K562 (cell line): ENCODE measurements around the gene TNC. TPM values are rescaled to one million over a fixed set of nuclear protein-coding genes. Genes with fewer than 3 reads are reported as not detected.

ENCODE experiments used
- ATAC-seq: fragments of 200-7000 bp; cut with Tn5 transposase; 3 replicates; pipeline ENCODE4 v1.9.1; 2020; ENCODE audit warnings: moderate library complexity
- BruUV-seq: library from RNA; stranded (reverse); fragments of 400-500 nt; replicated peaks from 2 replicates; lab custom pipeline; 2021; lab: Mats Ljungman, UMichigan
- CTCF ChIA-PET: fragments of 300-600 bp; formaldehyde crosslinking; extraction: SDS; loops from one replicate; lab custom pipeline; 2021; ENCODE audit warnings: low intra/inter-chr PET ratio; lab: Yijun Ruan, JAX
- POLR2A ChIA-PET: fragments of 300-600, 350-650 bp; sonication (Branson Sonifier 250); formaldehyde crosslinking; extraction: SDS; loops from one replicate; lab custom pipeline; 2021; ENCODE audit warnings: antibody characterized with exemption, inconsistent platforms; lab: Yijun Ruan, JAX
- DNase-seq, 4 experiments: peaks; one replicate each; pipeline versions ENCODE4 v3.0.0 to v3.0.0-alpha.2; 2011 to 2018; ENCODE audit warnings: low spot score in 3 of 4, mixed read lengths in 3 of 4; ENCODE audit errors: extremely low read depth in 1 of 4
- FAIRE-seq: peaks from 2 replicates; lab custom pipeline; 2011; peaks lifted over from hg19 to GRCh38; lab: Jason Lieb, UNC
- H2AFZ ChIP-seq: 2 replicates; pipeline ENCODE4 v1.6.0; 2011; ENCODE audit warnings: low read depth, low read length, control low read depth, inconsistent platforms
- H3K27ac ChIP-seq: fragments of 200-600 bp; 3 replicates; pipeline ENCODE4 v1.8.0; 2011; ENCODE audit warnings: low read depth, mild to moderate bottlenecking, control low read depth, inconsistent platforms, low read length, moderate library complexity, mixed read lengths; ENCODE audit errors: extremely low read depth
- H3K27me3 ChIP-seq, 2 experiments: fragments of 300-600 bp in 1 of 2; 2 replicates in 1 of 2; 3 replicates in 1 of 2; pipeline versions ENCODE4 v1.6.0 to v1.8.0; 2011; ENCODE audit warnings: inconsistent platforms in 2 of 2, low read length in 2 of 2, mild to moderate bottlenecking in 1 of 2, mixed read lengths in 1 of 2, moderate library complexity in 1 of 2; ENCODE audit not compliant: control insufficient read depth in 2 of 2, insufficient read depth in 2 of 2
- H3K36me3 ChIP-seq: fragments of 300-600 bp; 3 replicates; pipeline ENCODE4 v1.8.0; 2011; ENCODE audit warnings: mild to moderate bottlenecking, low read length, inconsistent platforms; ENCODE audit not compliant: control insufficient read depth, insufficient read depth
- H3K4me1 ChIP-seq, 2 experiments: fragments of 200-600 bp in 1 of 2; replicated peaks in 1 of 2; 2 replicates in 1 of 2; 3 replicates in 1 of 2; pipeline versions ENCODE4 v1.5.1 to v1.8.0; 2011; ENCODE audit warnings: inconsistent platforms in 2 of 2, low read length in 2 of 2, mild to moderate bottlenecking in 1 of 2, mixed read lengths in 1 of 2, moderate library complexity in 1 of 2; ENCODE audit not compliant: control insufficient read depth in 2 of 2, insufficient read depth in 2 of 2
- H3K4me2 ChIP-seq: 2 replicates; pipeline ENCODE4 v1.6.1; 2011; ENCODE audit warnings: low read length, control low read depth, inconsistent platforms, mixed read lengths; ENCODE audit not compliant: insufficient read depth
- H3K4me3 ChIP-seq: fragments of 200-600 bp; sonication (generic), shearing (Covaris generic); 2 replicates; pipeline ENCODE4 v1.5.1; 2016; ENCODE audit warnings: control low read depth, inconsistent platforms
- H3K79me2 ChIP-seq: fragments of 200-600 bp; 3 replicates; pipeline ENCODE4 v1.8.0; 2011; ENCODE audit warnings: low read length, inconsistent platforms; ENCODE audit not compliant: control insufficient read depth, insufficient read depth
- H3K9ac ChIP-seq, 2 experiments: 2 replicates each; pipeline versions ENCODE4 v1.6.0 to v1.6.1; 2011; ENCODE audit warnings: low read depth in 2 of 2, low read length in 2 of 2, control low read depth in 1 of 2, inconsistent platforms in 1 of 2, mild to moderate bottlenecking in 1 of 2, mixed read lengths in 1 of 2; ENCODE audit not compliant: insufficient read depth in 1 of 2
- H3K9me1 ChIP-seq: one replicate; pipeline ENCODE4 v1.6.0; 2011; ENCODE audit warnings: inconsistent platforms, mild to moderate bottlenecking, low read length, moderate library complexity; ENCODE audit not compliant: control insufficient read depth, insufficient read depth
- H3K9me3 ChIP-seq: replicated peaks from 2 replicates; pipeline ENCODE4 v1.5.1; 2011; ENCODE audit warnings: low read depth, low read length, inconsistent platforms; ENCODE audit not compliant: control insufficient read depth, insufficient read depth
- H4K20me1 ChIP-seq: replicated peaks from 2 replicates; pipeline ENCODE4 v1.6.1; 2011; ENCODE audit warnings: low read length, inconsistent platforms, mixed read lengths; ENCODE audit not compliant: control insufficient read depth, insufficient read depth
- MEF2A ChIP-seq: IDR thresholded peaks from 2 replicates; pipeline ENCODE4 v1.6.1; 2011; ENCODE audit warnings: low read depth, mild to moderate bottlenecking, low read length, moderate library complexity; ENCODE audit not compliant: control insufficient read depth
- MTA2 ChIP-seq: fragments of 450-650 bp; IDR thresholded peaks from 2 replicates; pipeline ENCODE4 v1.6.1; 2016; ENCODE audit warnings: low read depth
- NCOA1 ChIP-seq: fragments of 450-650 bp; IDR thresholded peaks from 2 replicates; pipeline ENCODE4 v1.6.1; 2016; ENCODE audit warnings: low read depth
- NFATC3 ChIP-seq: fragments of 450-650 bp; IDR thresholded peaks from 2 replicates; pipeline ENCODE4 v1.6.1; 2017; ENCODE audit warnings: mild to moderate bottlenecking
- NR2F6 ChIP-seq: fragments of 450-650 bp; formaldehyde crosslinking; IDR thresholded peaks from 2 replicates; pipeline ENCODE4 v1.4.0; 2020; ENCODE audit warnings: mild to moderate bottlenecking
- POLR2H ChIP-seq: IDR thresholded peaks from 2 replicates; pipeline ENCODE4 v1.6.1; 2016; ENCODE audit warnings: missing genetic modification characterization, low read depth, mild to moderate bottlenecking, control low read depth, missing compliant biosample characterization, moderate library complexity
- PTRF ChIP-seq: fragments of 450-650 bp; IDR thresholded peaks from 2 replicates; pipeline ENCODE4 v1.6.1; 2016; ENCODE audit warnings: mild to moderate bottlenecking, missing genetic modification characterization, missing compliant biosample characterization
- RUNX1 ChIP-seq: sonication (generic); IDR thresholded peaks from 2 replicates; pipeline ENCODE4 v1.6.1; 2016; ENCODE audit warnings: antibody characterized with exemption, low read depth
- SMAD3 ChIP-seq: fragments of 450-650 bp; formaldehyde crosslinking; conservative IDR thresholded peaks from 2 replicates; pipeline ENCODE4 v1.4.0; 2020; ENCODE audit warnings: mild to moderate bottlenecking
- SP2 ChIP-seq: IDR thresholded peaks from 2 replicates; pipeline ENCODE4 v1.6.1; 2011; ENCODE audit warnings: mild to moderate bottlenecking, low read depth, low read length, moderate library complexity; ENCODE audit not compliant: poor library complexity, severe bottlenecking; ENCODE audit errors: extremely low read depth
- TAF1 ChIP-seq: IDR thresholded peaks from 2 replicates; pipeline ENCODE4 v1.6.1; 2011; ENCODE audit warnings: mild to moderate bottlenecking, low read length, moderate library complexity; ENCODE audit not compliant: insufficient read depth, control insufficient read depth, severe bottlenecking; ENCODE audit errors: extremely low read depth
- TBL1XR1 ChIP-seq, 2 experiments: IDR thresholded peaks; 2 replicates each; pipeline ENCODE4 v1.6.1; 2012; ENCODE audit warnings: improper control_type of control experiment in 2 of 2, low read length in 2 of 2, mild to moderate bottlenecking in 1 of 2
- YY1 ChIP-seq, 3 experiments: IDR thresholded peaks; 2 replicates each; pipeline ENCODE4 v1.6.1; 2011; ENCODE audit warnings: low read length in 2 of 3, mild to moderate bottlenecking in 2 of 3, moderate library complexity in 2 of 3, borderline replicate concordance in 1 of 3, control low read depth in 1 of 3, low read depth in 1 of 3; ENCODE audit not compliant: insufficient read depth in 3 of 3, insufficient replicate concordance in 2 of 3, control insufficient read depth in 1 of 3, insufficient read length in 1 of 3; ENCODE audit errors: extremely low read depth in 1 of 3
- ZNF280B ChIP-seq: fragments of 250-450 bp; sonication (Bioruptor Pico); IDR thresholded peaks from 2 replicates; pipeline ENCODE4 v1.5.1; 2021; ENCODE audit warnings: mild to moderate bottlenecking
- WGBS: fragments of 100-300 bp; shearing (Covaris generic); methylation state at CpG from one replicate; pipeline ENCODE4 v1.1.6; 2016; ENCODE audit warnings: low coverage, mixed read lengths; ENCODE audit not compliant: insufficient coverage; ENCODE audit errors: missing lambda C conversion rate; 5-methylcytosine and 5-hydroxymethylcytosine counted together
- in situ Hi-C: fragments of 300-500 bp; cut with MboI; formaldehyde crosslinking; loops from 4 replicates; pipeline ENCODE4 v1.15.0; 2018; ENCODE audit warnings: inconsistent platforms, mixed read lengths
- intact Hi-C: fragments of 100-400 bp; cut with micrococcal nuclease; formaldehyde crosslinking; loops from 2 replicates; pipeline ENCODE4 v1.14.2; 2022
- polyA plus RNA-seq, 8 experiments: library from polyadenylated mRNA; depleted of rRNA in 4 of 8; stranded (reverse) in 5 of 8; unstranded in 3 of 8; fragments of >200 nt; fragmentation: Nextera tagmentation in 2 of 8; fragmentation: Illumina TruSeq in 1 of 8; extraction: Ambion mirVana in 2 of 8; extraction: Trizol in 1 of 8; gene quantifications; 2 replicates each; pipeline versions ENCODE4 v1.2.1 to v1.2.3, GENCODE V29; 2011 to 2014; ENCODE audit warnings: inconsistent platforms in 1 of 8, missing spikeins in 1 of 8
- total RNA-seq, 7 experiments: library from RNA; depleted of rRNA in 6 of 7; stranded (reverse); fragments of >200 nt in 6 of 7; fragmentation: Illumina TruSeq in 2 of 7; extraction: Trizol in 2 of 7; gene quantifications; 2 replicates each; pipeline versions ENCODE4 v1.2.1 to v1.2.3, GENCODE V29; 2011 to 2021; ENCODE audit warnings: low replicate concordance in 1 of 7

The TNC gene
- total and polyA plus RNA-seq, 9 of the 15 experiments (the other 6 are each of a cell fraction or from before 2014, with no cell fraction given), result under 0.01 to 0.29 TPM; not detected in 7

GRCh38 chr9:115133649-115134048 lies 15.7 kb upstream of the TNC start:
- WGBS, result 0% methylated on average over 2 of the region's 2 CpGs
- ChIA-PET CTCF (no interaction called here), POLR2A (interaction anchor here (0.7 kb wide), 1 partner anchor 9 kb away, joined by 3 read pairs; no protein-coding TSS in a partner anchor)
- DNase-seq (no peak), FAIRE-seq (no peak), ATAC-seq (no peak)
- no peak overlapping the region for H3K27ac ChIP-seq
- TF ChIP-seq MEF2A, result no peak
- no peak for TF ChIP-seq PTRF
- TF ChIP-seq NFATC3, result no peak
- no peak for TF ChIP-seq SMAD3 (CRISPR knock-in tag)
- TF ChIP-seq TBL1XR1 (IDR thresholded peaks at IDR 0.05; ENCODE audit: low read length in 2 of 2), result no peak
- TF ChIP-seq RUNX1, result no peak
- TF ChIP-seq ZNF280B (CRISPR knock-in tag), result no peak
- no peak for TF ChIP-seq MTA2
- no peak for TF ChIP-seq POLR2H (tag)
- no peak for TF ChIP-seq SP2
- no peak for TF ChIP-seq NR2F6
- TF ChIP-seq TAF1, result no peak
- no peak for TF ChIP-seq NCOA1
- no peak for TF ChIP-seq YY1 (IDR thresholded peaks at IDR 0.05; ENCODE audit: borderline replicate concordance in 1 of 3, control insufficient read depth in 1 of 3, extremely low read depth in 1 of 3, insufficient read depth in 3 of 3, insufficient read length in 1 of 3, insufficient replicate concordance in 2 of 3, low read depth in 1 of 3, low read length in 2 of 3)
- no peaks in the 10 kb centered on the region for H3K9me1 ChIP-seq
- no peaks in the 10 kb centered on the region for H3K27me3 ChIP-seq
- no peak overlapping the region for H2AFZ ChIP-seq
- H4K20me1 ChIP-seq, result no peaks in the 10 kb centered on the region
- no peaks in the 10 kb centered on the region for H3K9me3 ChIP-seq
- H3K79me2 ChIP-seq, result no peaks in the 10 kb centered on the region
- no peak overlapping the region for H3K4me2 ChIP-seq
- in situ Hi-C loops, result no loop called here
- no peak overlapping the region for H3K9ac ChIP-seq
- H3K4me1 ChIP-seq, result no peaks in the 10 kb centered on the region
- H3K36me3 ChIP-seq, result no peaks in the 10 kb centered on the region
- intact Hi-C loops, result no loop called here
- BruUV-seq, result no TSS peak
- no peak overlapping the region for H3K4me3 ChIP-seq
